Activated effector memory CD4-positive, alpha-beta T cell treated with Interleukin-2 at 50 U/mL for 16 hours (primary cell): ENCODE measurements around the gene HSP90B1.

ENCODE experiments used
- DNase-seq: peaks from one replicate; pipeline ENCODE4 v3.0.0-alpha.2; 2020

HSP90B1 gene

DNA sequence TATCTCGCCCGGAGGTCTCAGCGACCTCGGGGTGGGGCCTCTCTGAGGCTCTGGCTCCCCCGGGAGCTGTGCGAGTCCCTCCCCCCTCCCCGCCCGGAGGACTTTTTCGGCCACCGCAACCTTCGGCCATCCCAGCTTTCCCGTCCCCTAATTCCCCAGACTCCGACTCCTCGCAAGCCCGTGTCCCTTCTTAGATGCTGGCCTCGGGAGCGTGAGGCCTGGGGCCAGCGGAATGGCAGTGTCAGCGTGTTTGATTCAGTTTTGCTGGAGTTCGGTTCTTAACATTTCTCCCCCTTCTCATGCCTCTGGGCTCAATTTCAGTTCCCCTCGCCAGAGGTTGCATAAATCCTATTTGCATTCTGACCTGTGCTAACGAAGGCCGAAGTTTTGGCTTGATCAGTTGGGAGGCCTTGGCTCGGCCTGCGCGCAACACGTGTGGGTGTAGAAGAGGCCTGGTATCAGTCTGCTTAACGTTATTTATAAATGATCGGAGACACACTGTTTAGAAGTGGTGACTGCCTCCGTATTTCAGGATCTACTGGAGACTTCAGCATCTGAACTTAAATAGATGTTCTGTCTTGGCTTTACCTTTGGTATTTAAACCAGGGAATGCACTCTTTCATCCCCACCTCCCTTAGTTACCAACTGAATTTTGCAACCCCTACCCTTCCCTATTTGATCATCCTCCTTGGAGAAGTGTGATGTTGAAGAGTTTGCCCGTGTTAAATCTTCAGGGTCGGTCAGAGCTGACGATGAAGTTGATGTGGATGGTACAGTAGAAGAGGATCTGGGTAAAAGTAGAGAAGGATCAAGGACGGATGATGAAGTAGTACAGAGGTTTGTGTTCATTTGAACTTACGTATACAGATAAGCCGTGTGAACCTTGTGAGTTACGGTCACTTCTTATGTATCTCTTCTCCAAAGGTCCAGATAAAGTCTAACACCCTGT, 851 bp downstream of the HSP90B1 start:
- DNase-seq = peak; percentile 3

DNA sequence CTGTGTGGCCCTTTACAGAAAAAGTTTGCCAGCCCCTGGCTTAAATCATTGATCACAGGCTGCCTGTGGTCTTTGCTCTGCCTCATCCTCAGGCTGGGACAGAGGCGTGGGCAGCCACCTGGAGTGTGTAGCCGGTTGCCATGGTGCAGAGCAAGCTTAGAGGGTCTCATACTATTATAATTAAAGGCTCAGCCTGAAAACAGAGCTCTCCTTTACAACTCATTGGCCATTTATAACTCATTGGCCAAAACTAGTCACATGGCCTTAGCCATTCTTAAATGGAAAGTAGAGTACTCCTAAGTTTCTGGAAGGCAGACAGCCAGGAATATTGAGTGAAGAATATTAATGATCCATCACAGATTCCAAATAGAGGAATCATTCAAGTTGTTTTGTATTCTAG, 3.0 kb downstream of the HSP90B1 start:
- DNase-seq = no peak

DNA sequence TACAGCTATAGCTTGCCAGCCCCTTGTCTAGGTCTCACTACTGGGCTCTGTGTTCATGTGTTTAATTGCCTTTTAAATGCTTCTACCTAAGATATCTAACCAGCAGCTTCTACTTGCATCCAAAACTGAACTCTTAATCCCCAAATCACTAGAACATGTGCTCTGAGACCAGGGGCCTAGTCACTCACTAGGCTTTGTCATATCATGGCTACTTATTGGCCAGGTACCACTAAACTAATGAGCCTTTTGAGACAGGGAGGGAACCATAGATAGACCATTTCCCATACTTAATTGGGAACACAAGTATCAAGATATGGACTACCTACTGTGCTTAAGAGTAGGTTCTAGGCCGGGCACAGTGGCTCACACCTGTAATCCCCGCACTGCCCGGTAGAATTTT, 6.5 kb downstream of the HSP90B1 start:
- DNase-seq = no peak

DNA sequence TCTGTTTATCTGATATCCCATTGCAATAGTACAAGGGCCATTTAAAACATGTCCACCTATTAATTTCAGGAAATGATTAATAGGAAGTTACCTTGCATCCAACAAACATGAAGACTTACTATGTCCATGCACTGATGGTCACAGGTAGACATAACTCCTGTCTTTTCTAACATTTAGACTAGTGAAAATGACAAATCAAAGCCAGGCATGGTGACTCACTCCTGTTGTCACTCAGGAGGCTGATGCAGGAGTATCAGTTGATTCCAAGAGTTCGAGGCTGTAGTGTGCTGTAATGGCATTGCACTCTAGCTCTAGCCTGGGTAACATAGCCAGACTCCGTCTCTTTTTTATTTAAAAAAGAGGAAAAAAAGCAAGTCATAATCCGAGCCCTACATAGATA, 14.8 kb downstream of the HSP90B1 start:
- no peak for DNase-seq

DNA sequence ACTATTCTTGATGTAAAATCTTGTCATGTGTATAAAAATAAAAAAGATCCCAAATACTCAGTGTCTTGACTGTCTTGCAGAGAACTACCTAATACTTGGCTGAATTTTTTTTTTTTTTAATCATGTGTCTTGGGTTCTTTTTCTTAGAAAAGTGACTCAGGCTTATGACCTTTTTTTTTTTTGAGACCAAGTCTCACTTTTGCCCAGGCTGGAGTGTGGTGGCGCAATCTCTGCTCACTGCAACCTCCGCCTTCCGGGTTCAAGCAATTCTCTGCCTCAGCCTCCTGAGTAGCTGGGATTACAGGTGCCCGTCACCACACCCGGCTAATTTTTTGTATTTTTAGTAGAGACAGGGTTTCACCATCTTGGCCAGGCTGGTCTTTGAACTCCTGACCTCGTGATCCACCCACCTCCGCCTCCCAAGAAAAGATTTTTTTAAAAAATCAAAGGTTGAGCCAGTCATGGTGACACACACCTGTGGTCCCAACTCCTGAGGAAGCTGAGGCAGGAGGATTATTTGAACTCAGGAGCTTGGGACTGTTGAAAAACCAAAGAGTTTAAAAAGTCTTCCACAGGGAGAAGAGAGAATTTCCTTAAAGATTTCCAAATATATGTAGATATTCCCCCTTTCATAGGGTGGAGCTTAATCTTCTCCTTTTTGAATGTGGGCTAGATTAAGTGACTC, 17.8 kb downstream of the HSP90B1 start:
- no peak for DNase-seq

DNA sequence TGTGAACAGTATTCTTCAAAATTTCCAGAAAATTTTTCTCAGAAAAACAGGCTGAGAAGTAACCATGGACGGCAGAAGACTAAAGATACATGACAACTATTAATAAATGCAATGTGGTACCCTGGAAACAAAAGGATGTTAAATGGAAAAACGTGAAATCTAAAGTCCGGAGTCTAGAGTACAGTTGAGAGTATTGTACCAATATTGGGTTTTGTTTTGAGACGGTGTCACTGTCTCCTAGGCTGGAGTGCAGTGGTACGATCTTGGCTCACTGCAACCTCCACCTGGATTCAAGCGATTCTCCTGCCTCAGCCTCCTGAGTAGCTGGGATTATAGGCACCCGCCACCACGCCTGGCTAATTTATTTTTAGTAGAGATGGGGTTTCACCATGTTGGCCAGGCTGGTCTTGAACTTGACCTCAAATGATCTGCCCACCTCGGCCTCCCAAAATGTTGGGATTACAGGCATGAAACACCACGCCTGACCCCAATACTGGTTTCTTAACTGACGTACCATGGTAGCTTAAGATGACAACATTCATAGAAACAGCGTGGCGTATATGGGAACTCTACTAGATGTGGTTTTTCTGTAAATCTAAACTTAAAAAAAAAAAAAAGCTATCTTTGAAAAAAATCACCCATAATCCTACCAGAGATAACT, 18.7 kb downstream of the HSP90B1 start:
- no peak for DNase-seq

DNA sequence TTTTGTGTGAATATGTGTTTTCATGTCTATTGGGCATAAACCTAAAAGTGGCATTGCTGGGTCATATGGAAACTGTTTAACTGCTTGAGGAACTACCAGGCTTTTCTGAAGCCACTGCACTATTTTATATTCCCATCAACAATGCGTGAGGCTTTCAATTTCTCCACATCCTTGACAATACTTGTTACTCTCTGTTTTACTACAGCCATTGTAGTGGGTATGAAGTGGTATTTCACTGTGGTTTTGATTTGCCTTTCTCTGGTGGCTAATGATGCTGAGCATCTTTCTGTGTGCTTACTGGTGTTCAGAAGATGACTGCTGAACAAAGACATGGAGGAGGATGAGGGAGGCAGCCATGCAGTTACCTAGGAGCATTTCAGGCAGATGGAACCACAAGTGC, 22.3 kb downstream of the HSP90B1 start:
- DNase-seq = no peak

DNA sequence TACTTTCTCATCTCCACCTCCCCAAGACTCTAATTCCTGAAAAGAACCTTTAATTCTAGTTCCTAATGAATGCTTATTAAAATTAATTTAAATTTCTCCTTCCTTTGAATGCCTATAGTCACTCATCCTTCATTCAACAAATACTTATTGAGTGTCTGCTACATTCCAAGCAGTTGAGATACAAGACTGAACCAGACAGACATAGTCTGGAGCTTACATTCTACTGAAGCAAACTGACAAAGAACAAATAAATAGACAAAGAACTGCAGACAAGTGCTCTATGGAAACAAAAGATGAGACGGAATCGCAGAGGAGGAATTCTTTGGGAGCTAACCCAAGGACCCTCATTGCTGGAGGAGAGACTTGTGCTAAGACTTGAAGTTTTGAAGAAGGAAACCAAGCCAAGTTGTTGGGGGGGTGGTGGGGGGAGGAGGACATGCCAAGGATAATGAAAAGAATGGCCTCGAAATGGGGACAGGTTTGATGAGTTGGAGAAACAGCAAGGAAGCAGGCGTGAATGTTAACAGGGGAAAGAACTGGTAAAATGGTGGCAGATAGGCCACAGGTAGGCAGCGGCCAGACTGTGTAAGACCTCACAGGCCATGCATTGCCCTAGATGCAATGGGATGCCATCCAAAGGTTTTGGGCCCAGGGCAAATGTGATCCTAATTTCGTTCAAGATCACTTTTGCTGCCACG, 25.8 kb downstream of the HSP90B1 start:
- DNase-seq = no peak

DNA sequence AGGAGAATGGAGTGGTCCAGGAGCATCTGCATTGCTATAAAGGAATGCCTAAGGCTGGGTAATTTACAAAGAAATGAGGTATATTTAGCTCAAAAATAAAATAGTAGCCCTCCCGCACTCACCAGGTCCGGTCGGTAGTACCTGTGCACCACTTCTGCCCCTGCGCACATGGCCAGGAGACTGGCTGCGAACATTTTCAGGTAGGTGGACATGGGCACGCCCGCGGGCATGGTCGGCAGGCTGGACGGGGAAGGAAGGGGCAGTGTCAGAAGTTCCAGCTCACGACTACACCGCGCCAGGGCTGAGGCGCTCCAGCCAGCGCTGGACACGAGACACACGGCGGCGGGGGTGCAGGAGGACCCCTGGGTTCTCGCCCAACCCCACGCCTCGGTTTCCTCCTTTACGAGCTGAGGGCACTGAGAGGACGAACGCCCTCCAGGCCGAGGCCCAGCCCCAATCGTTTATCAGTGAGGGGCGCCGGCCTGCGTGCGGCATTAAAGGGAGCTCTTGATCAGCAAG, 26.4 kb downstream of the HSP90B1 start:
- DNase-seq = no peak

DNA sequence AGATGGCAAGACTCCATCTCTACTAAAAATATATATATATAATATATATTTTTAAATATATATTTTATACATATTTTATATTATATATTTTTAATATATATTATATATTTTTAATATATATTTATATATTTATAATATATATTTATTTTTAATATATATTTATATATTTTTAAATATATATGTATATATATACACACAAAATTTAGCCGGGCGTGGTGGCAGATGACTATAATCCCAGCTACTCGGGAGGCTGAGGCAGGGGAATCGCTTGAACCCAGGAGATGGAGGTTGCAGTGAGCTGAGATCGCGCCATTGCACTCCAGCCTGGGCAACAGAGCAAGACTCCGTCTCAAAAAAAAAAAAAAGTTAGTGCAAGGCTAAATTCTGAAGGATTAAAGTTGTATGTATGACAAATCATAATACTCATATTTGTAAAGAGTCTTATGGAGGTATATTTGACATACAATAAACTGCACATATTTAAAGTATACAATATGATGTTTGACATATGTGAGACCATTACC, 27.7 kb downstream of the HSP90B1 start:
- no peak for DNase-seq

DNA sequence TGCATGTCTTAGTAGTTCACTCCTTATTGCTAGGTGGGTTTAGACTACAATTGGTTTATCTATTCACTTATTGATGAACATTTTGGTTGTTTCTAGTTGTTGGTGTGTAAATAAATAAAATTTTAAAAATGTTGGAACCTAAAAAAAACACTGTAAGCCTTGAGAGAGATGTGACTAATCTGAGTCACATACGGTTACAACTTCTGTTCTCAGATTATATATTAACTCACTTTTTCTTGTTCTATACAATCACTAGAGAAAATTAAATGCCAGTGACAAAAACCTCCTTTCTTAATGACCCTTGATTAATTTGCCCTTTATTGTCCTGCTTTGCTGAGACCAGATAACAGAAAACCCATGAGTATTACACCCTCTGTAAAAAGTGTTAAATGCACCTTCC, 28.4 kb downstream of the HSP90B1 start:
- no peak for DNase-seq

DNA sequence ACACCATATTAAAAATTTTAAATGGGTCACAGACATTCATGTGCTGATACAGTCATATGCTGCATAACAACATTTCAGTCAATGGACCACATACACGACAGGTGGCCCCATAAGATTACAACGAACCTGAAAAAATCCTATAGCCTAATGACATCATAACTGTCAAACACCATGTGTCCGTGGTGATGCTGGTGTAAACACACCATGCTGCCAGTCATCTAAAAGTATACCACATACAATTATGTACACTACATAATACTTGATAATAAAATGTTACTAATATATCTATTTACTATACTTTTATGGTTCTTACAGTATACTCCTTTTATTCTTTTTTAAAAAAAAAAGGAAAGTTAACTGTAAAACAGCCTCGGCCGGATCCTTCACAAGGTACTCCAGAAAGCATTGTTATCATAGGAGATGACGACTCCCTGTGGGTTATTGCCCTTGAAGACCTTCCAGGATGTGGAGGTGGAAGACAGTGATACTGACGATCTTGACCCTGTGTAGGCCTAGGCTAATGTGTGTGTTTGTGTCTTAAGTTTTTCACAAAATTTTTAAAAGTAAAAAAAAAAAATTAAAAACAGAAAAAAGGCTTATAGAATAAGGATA, 30.5 kb downstream of the HSP90B1 start:
- no peak for DNase-seq

DNA sequence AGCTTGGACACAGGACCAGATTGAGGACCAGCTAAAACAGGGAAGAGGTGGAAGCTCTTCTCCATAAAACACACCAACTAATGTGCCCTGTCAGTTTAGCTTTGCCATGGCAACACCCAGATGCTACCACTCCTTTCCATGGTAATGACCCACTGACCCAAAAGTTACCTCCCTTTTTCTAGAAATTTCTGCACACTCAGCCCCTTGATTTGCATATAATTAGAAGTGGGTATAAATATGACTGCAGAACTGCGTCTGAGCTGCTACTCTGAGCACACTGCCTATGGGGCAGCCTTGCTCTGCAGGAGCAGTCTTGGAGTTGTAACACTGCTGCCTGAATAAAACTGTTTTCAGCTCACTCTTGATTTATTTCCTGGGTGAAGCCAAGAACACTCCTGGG, 32.3 kb downstream of the HSP90B1 start:
- no peak for DNase-seq

DNA sequence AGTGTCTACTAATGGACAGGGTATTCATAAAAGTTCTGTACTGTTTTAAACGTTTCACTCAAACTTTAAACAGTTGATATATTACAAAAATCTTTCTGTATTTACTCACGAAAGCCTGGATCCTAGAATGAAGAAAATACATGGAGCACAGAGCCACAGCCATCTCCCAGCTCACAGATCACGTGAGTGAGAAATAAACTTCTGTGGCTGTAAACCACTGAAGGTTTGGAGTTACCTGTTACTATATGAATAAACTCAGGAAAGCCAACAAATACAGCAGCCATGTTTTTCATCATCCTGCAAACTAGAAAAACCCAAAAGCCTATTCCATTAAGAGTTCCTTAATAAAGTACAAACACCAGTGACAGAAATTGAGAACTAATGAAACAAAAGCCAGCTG, 34.6 kb downstream of the HSP90B1 start:
- DNase-seq = no peak

DNA sequence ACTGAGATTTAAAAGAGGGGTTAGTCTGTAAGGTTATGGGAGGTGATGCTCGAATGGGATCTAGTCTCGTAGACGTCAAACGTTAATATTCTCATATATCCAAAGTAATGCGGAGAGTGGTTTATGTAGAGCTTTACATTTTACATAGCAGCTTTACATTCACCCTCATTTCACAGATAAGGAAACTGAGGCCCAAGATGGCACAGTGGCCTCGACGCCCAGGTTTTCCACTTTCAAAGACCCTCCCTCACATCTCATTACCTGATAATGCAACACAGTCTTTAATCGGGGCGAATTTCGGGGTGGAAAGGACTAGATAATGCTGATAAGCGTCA, 35.0 kb downstream of the HSP90B1 start:
- no peak for DNase-seq

DNA sequence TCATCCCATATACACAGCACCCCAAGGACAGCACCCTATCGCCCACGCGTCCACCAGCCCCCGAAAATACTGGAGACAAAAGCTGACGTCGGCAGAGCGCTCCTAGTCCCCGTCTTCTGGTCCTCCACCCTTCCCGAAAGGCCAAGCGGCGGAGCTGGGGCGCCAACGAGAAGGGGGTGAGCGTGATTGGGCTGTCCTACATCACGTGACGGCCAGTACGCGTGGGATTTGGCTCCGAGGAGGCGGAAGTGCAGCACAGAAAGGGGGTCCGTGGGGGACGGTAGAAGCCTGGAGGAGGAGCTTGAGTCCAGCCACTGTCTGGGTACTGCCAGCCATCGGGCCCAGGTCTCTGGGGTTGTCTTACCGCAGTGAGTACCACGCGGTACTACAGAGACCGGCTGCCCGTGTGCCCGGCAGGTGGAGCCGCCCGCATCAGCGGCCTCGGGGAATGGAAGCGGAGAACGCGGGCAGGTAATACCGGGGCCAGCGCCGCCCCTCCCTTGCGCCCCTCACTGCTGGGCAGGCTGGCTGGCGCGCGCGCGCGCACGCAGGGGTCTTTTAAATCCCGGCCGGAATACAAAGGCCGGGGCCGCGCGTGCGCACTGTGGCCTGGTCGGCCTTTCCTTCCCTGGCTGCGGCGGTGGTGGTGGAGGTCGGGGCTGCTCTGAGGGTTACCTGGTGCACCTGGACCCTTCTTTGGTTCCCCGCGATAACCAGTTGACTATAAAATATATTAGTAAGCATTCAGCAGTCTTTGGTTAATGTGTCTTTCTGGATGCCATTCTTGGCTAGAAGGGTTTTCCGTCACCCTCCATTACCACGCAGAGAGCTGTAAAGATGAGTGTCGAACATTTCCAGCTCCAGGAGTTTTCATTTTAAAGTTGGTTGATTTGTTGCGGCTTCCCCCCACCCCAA, 35.6 kb downstream of the HSP90B1 start, which contains the start of gene TDG:
TSS of gene TDG (plus strand) at position 283 of the 915 bp plus-strand sequence. CDS start at position 449, 166 bp downstream.
- DNase-seq = peak; percentile 93

DNA sequence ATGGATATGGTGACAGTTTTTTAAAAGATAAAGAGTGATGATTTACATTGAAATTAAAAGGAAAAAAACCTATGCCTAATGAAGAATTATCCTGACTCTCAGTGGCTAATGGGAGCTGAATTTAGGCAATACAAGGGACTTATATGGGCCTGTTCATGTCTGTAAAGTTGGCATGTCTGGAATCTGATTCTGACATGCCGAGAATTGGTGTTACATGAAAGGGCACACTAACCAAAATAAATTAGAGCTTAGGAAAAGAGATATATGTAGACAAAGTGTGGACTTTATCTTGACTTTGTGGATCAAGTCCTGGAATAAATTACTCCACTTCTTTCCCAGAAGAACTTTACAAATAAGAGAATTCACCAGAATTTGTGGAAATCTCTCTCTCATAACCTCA, 36.5 kb downstream of the HSP90B1 start:
- DNase-seq = no peak

DNA sequence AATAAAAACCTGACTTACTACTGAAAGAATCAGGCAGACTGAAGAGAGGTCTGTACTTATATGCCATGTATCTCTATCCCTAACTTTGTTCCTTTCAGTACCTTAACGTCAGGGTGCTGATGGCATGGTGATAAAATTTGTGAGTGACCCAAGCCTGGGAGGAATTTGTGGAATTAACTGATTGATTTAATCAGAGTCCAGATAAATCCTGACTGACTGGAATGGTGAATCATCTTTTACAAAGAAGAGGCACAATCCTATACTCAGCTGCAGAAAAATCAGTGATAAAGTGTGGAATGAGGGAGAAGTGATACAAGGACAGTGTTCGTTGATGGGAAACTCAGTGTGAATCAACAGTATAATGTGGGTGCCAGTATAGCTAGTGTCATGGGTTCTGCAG, 39.2 kb downstream of the HSP90B1 start:
- no peak for DNase-seq

DNA sequence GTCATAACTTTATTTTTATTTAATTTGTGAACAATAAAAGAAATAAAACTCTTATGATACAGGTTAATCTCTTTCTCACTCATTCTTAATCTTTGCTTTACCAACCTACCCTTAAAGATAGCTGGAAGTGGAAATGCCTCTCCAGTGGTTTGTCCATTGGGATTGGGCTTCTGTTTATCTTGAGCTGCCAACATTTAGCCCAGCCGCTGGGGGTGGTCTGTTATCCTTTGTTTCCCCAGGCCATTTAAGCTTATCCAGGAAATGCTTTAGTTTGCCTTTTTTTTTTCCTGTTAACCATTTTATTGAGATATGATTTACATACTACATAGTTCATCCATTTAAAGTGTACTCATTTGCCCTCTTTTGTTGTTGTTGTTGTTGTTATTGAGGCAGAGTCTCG, 43.7 kb downstream of the HSP90B1 start:
- no peak for DNase-seq

DNA sequence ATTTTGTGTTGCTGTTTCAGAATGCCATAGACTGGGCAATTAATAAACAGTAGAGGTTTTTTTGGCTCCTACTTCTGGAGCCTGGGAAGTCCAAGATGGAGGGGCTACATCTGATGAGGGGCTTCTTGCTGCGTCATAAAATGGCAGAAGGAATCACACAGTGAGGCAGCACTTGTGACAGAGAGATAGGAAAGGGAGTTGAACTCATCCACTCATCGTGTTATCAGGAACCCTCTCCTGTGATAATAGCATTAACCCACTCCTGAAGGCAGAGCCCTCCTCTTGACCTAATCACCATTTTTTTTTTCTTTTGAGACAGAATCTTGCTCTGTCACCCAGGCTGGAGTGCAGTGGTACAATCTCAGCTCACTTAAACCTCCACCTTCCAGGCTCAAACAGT, 45.2 kb downstream of the HSP90B1 start:
- DNase-seq = no peak

DNA sequence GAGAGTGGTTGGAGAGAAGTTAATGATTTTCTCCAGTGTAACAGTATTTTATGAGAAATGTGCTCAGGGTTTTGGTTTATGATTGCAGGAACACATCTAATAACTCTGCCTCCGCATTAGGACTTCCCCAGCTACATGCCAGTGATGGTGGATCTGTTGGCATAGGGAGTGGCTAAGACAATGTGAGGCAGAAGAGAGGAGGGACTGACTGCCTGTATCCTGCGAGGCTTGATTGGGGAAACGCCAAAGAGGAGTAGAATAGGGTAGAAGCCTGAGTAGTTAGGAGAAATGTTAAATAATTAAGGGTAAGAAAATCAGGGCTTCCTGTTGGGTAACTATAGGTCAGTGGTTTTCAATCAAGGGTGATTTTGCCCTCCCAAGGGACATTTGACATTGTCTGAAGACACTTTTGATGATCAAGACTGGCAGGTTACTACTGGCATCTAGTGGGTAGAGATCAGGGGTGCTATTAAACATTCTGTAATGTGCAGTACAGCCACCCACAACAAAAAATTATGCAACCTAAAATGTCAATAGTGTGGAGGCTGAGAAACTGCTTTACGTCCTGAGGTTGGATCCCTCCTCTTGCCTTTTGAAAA, 48.3 kb downstream of the HSP90B1 start:
- no peak for DNase-seq
